CD14-positive monocyte (primary cell): ENCODE results near the gene RXFP1. TPM values are rescaled to one million over a fixed set of nuclear protein-coding genes. Genes with fewer than 3 reads are reported as not detected.

Source experiments
- DNase-seq, 3 donors: peaks; one replicate each; pipeline ENCODE4 v3.0.0-alpha.2; 2011 to 2022
- H2AFZ ChIP-seq: 2 replicates; pipeline ENCODE4 v1.6.0; 2012; ENCODE audit warnings: mild to moderate bottlenecking, low read depth, low read length, inconsistent platforms; ENCODE audit not compliant: insufficient read depth, poor library complexity, severe bottlenecking
- H3K27ac ChIP-seq, 2 donors: 1 replicate in 1 of 2; 2 replicates in 1 of 2; pipeline ENCODE4 v1.5.1; 2012 to 2013; ENCODE audit warnings: low read length in 2 of 2, control low read depth in 1 of 2, inconsistent platforms in 1 of 2, low read depth in 1 of 2, mild to moderate bottlenecking in 1 of 2
- H3K27me3 ChIP-seq, 2 donors: one replicate each; pipeline versions ENCODE4 v1.6.0 to v1.6.1; 2011 to 2013; ENCODE audit warnings: low read length in 2 of 2; ENCODE audit not compliant: control insufficient read depth in 2 of 2, insufficient read depth in 2 of 2
- H3K36me3 ChIP-seq, 2 donors: replicated peaks in 1 of 2; 1 replicate in 1 of 2; 2 replicates in 1 of 2; pipeline versions ENCODE4 v1.5.1 to v1.6.1; 2012 to 2013; ENCODE audit warnings: low read length in 2 of 2, control low read depth in 1 of 2, inconsistent platforms in 1 of 2, mild to moderate bottlenecking in 1 of 2; ENCODE audit not compliant: insufficient read depth in 2 of 2, control insufficient read depth in 1 of 2
- H3K4me1 ChIP-seq, 2 donors: 1 replicate in 1 of 2; 2 replicates in 1 of 2; pipeline versions ENCODE4 v1.5.1 to v1.6.1; 2012 to 2013; ENCODE audit warnings: low read length in 2 of 2, control low read depth in 1 of 2, inconsistent platforms in 1 of 2, mild to moderate bottlenecking in 1 of 2, moderate library complexity in 1 of 2; ENCODE audit not compliant: insufficient read depth in 2 of 2, control insufficient read depth in 1 of 2
- H3K4me2 ChIP-seq: replicated peaks from 2 replicates; pipeline ENCODE3; 2012; ENCODE audit warnings: low read length, moderate library complexity, mild to moderate bottlenecking; ENCODE audit not compliant: poor library complexity, severe bottlenecking; ENCODE audit errors: extremely low read depth
- H3K4me3 ChIP-seq, 3 experiments: fragments of 200-600 bp in 1 of 3; sonication (generic) in 1 of 3; replicated peaks in 1 of 3; 1 replicate in 2 of 3; 2 replicates in 1 of 3; pipeline ENCODE4 v1.5.1; 2011 to 2013; ENCODE audit warnings: low read length in 3 of 3, mild to moderate bottlenecking in 3 of 3, control low read depth in 2 of 3, low read depth in 2 of 3, inconsistent platforms in 1 of 3, moderate library complexity in 1 of 3
- H3K79me2 ChIP-seq: 2 replicates; pipeline ENCODE4 v1.6.0; 2012; ENCODE audit warnings: mild to moderate bottlenecking, control low read depth, inconsistent platforms, low read length, moderate library complexity; ENCODE audit not compliant: insufficient read depth
- H3K9ac ChIP-seq: 2 replicates; pipeline ENCODE4 v1.6.0; 2017; ENCODE audit warnings: low read length, mild to moderate bottlenecking; ENCODE audit not compliant: insufficient read depth, poor library complexity, severe bottlenecking
- H3K9me3 ChIP-seq, 2 donors: replicated peaks in 1 of 2; 1 replicate in 1 of 2; 2 replicates in 1 of 2; pipeline versions ENCODE4 v1.5.1 to v1.6.1; 2012 to 2013; ENCODE audit warnings: low read length in 2 of 2, control low read depth in 1 of 2; ENCODE audit not compliant: control insufficient read depth in 1 of 2, insufficient read depth in 1 of 2
- H4K20me1 ChIP-seq: 2 replicates; pipeline ENCODE4 v1.6.0; 2012; ENCODE audit warnings: mild to moderate bottlenecking, low read length, control low read depth, moderate library complexity; ENCODE audit not compliant: insufficient read depth
- H3K27ac Mint-ChIP-seq, 7 donors: one replicate each; pipeline ENCODE4 v1.8.0; 2020; ENCODE audit warnings: mild to moderate bottlenecking in 7 of 7, mixed read lengths in 7 of 7, moderate library complexity in 6 of 7, inconsistent platforms in 2 of 7
- H3K27me3 Mint-ChIP-seq, 3 donors: one replicate each; pipeline ENCODE4 v1.8.0; 2021 to 2022; ENCODE audit warnings: low read depth in 3 of 3, mild to moderate bottlenecking in 3 of 3, mixed read lengths in 3 of 3, moderate library complexity in 3 of 3, inconsistent platforms in 1 of 3
- H3K36me3 Mint-ChIP-seq, 2 donors: one replicate each; pipeline ENCODE4 v1.8.0; 2020; ENCODE audit warnings: mixed read lengths in 2 of 2, inconsistent platforms in 1 of 2, mild to moderate bottlenecking in 1 of 2
- H3K4me1 Mint-ChIP-seq: one replicate; pipeline ENCODE4 v1.8.0; 2020; ENCODE audit warnings: mild to moderate bottlenecking, mixed read lengths
- H3K4me3 Mint-ChIP-seq, 2 donors: one replicate each; pipeline ENCODE4 v1.8.0; 2020; ENCODE audit warnings: mild to moderate bottlenecking in 2 of 2, mixed read lengths in 2 of 2, moderate library complexity in 1 of 2
- H3K9me3 Mint-ChIP-seq, 7 donors: one replicate each; pipeline ENCODE4 v1.8.0; 2020 to 2022; ENCODE audit warnings: mixed read lengths in 7 of 7, mild to moderate bottlenecking in 6 of 7, moderate library complexity in 6 of 7, inconsistent platforms in 2 of 7
- WGBS: methylation state at CpG from one replicate; pipeline ENCODE4 v1.1.5; 2013; ENCODE audit warnings: missing lambda C conversion rate; ENCODE audit not compliant: insufficient coverage; 5-methylcytosine and 5-hydroxymethylcytosine counted together
- intact Hi-C, 2 donors: fragments of 100-400 bp; cut with micrococcal nuclease; formaldehyde crosslinking; loops; one replicate each; pipeline versions ENCODE4 v1.15.0 to v1.15.1; 2023
- polyA plus RNA-seq, 3 donors: library from polyadenylated mRNA; depleted of rRNA in 1 of 3; unstranded in 2 of 3; stranded (reverse) in 1 of 3; fragments of 300-500 nt in 2 of 3; fragments of >200 nt in 1 of 3; fragmentation: Illumina TruSeq in 2 of 3; gene quantifications; 1 replicate in 2 of 3; 2 replicates in 1 of 3; pipeline ENCODE4 v1.2.3, GENCODE V29; 2012 to 2021
- TF ChIP-seq, protein P1 (sequence below): fragments of 200-600 bp; IDR thresholded peaks from one replicate; pipeline ENCODE4 v1.8.0; 2022; ENCODE audit warnings: antibody characterized with exemption, mild to moderate bottlenecking

The RXFP1 gene
- polyA plus RNA-seq, 3 donors, result 0.03 to 0.11 TPM; not detected in 1

DNA sequence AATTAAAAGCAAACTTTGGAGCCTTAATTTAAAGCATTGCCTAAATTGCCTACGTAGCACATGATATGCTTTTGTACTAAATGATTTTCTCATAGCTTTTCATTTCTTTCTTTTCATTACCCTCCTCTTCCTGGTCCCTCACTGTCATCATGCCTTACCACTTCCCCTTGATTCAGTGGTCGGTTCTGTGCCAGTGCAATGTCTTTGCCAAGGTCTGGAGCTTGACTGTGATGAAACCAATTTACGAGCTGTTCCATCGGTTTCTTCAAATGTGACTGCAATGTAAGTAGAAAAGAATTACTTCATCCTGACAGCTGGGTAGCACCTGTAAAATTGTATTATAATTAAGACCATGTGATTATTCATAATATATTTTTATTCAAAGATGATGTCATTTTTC, 77.5 kb downstream of the RXFP1 start:
- 0% methylated on average over 1 of the region's 4 CpGs for WGBS
- peak; percentile 30 to 50 (median 49) for DNase-seq
- no peaks in the 10 kb centered on the region for H3K9me3 ChIP-seq
- no peaks in the 10 kb centered on the region for H4K20me1 ChIP-seq
- Mint-ChIP-seq H3K36me3 (no peaks in the 10 kb centered on the region), H3K27me3 (no peaks in the 10 kb centered on the region), H3K27ac (peak overlapping the region in 3 of 7 donors; percentile 13 to 74 (median 56)), H3K4me1 (peaks cover 5% of the 10 kb centered on the region), H3K4me3 (peak overlapping the region in 1 of 2 donors; percentile 26), H3K9me3 (peaks cover 0 to 2% (median 0%) of the 10 kb centered on the region in 7 donors)
- H3K27ac ChIP-seq, result no peak overlapping the region
- peaks cover 3 to 10% of the 10 kb centered on the region in 2 donors for H3K4me1 ChIP-seq
- no peaks in the 10 kb centered on the region for H3K79me2 ChIP-seq
- H3K4me2 ChIP-seq, result peak overlapping the region; percentile 34
- intact Hi-C loops, result no loop called here
- H3K27me3 ChIP-seq, result no peaks in the 10 kb centered on the region
- no peaks in the 10 kb centered on the region for H3K36me3 ChIP-seq
- H3K9ac ChIP-seq, result no peak overlapping the region
- no peak overlapping the region for H2AFZ ChIP-seq
- TF ChIP-seq, protein P1, sequence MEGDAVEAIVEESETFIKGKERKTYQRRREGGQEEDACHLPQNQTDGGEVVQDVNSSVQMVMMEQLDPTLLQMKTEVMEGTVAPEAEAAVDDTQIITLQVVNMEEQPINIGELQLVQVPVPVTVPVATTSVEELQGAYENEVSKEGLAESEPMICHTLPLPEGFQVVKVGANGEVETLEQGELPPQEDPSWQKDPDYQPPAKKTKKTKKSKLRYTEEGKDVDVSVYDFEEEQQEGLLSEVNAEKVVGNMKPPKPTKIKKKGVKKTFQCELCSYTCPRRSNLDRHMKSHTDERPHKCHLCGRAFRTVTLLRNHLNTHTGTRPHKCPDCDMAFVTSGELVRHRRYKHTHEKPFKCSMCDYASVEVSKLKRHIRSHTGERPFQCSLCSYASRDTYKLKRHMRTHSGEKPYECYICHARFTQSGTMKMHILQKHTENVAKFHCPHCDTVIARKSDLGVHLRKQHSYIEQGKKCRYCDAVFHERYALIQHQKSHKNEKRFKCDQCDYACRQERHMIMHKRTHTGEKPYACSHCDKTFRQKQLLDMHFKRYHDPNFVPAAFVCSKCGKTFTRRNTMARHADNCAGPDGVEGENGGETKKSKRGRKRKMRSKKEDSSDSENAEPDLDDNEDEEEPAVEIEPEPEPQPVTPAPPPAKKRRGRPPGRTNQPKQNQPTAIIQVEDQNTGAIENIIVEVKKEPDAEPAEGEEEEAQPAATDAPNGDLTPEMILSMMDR, result no peak
- no peak overlapping the region for H3K4me3 ChIP-seq

DNA sequence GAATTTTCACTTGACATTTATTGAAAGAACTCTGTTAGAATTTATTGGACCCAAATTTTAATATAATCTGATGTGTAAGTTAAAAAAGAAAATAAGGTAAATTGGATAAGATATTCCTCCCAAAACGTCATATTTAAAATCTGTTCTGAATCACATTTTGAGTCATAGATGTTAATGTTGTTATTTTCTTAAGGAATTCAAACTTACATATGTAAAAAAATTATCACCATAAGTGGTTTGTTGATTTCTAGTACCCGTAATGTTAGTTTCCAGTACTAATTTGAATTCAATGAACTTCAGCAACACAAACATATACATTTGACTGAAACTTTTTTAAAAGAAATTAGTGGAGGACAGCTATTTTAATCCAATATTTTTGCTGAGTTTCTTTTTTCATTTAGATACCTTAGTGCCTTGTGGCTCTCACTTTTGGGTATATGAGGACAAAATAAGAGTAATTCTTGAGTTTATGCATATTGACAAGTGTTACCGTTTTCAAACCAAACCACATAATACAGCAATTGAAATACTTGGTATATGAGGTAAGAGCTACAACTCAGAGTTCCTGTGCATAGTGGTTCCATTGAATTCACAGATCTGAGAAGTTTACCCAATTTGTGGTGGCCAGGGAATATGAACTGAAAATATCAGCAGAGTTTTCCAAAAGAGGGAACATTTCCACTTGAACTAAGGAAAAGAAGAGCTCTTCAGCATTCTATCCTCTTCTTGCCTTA, 78.2 kb downstream of the RXFP1 start:
- Mint-ChIP-seq H3K4me3 (no peak overlapping the region), H3K27me3 (no peaks in the 10 kb centered on the region)
- intact Hi-C loops, result no loop called here

More for the DNA sequence above, 78.2 kb downstream of the RXFP1 start:
- Histone ChIP-seq H2AFZ (no peak overlapping the region), H3K27me3 (no peaks in the 10 kb centered on the region), H3K9ac (no peak overlapping the region), H3K4me1 (peaks cover 3 to 10% of the 10 kb centered on the region in 2 donors), H3K9me3 (no peaks in the 10 kb centered on the region), H3K4me2 (no peak overlapping the region), H3K4me3 (no peak overlapping the region), H3K27ac (no peak overlapping the region), H3K36me3 (no peaks in the 10 kb centered on the region), H3K79me2 (no peaks in the 10 kb centered on the region), H4K20me1 (no peaks in the 10 kb centered on the region)
- WGBS, result no CpG with 5 or more reads among the region's 3 CpGs
- H3K36me3 Mint-ChIP-seq, result no peaks in the 10 kb centered on the region
- no peak for DNase-seq
- no peak overlapping the region for H3K27ac Mint-ChIP-seq
- peaks cover 0 to 2% (median 0%) of the 10 kb centered on the region in 7 donors for H3K9me3 Mint-ChIP-seq
- TF ChIP-seq, protein P1, result no peak
- peaks cover 5% of the 10 kb centered on the region for H3K4me1 Mint-ChIP-seq
